GM12878 (cell line): ENCODE results near the gene CCR2. TPM values are rescaled to one million over a fixed set of nuclear protein-coding genes. Genes with fewer than 3 reads are reported as not detected.

Source experiments
- ATAC-seq: fragments of 200-7000 bp; cut with Tn5 transposase; 3 replicates; pipeline ENCODE4 v1.9.1; 2020; ENCODE audit warnings: mild to moderate bottlenecking, moderate library complexity
- BruUV-seq: library from RNA; stranded (reverse); fragments of 400-500 nt; replicated peaks from 2 replicates; lab custom pipeline; 2021; lab: Mats Ljungman, UMichigan
- CTCF ChIA-PET: fragments of 300-600 bp; sonication (Branson Sonifier 250); formaldehyde crosslinking; extraction: SDS; loops from one replicate; lab custom pipeline; 2021; ENCODE audit warnings: inconsistent platforms; lab: Yijun Ruan, JAX
- POLR2A ChIA-PET: fragments of 350-600 bp; formaldehyde crosslinking; extraction: SDS; loops from one replicate; lab custom pipeline; 2021; ENCODE audit warnings: inconsistent platforms; lab: Charles Lee
- RAD21 ChIA-PET: fragments of 300-600 bp; sonication (Branson Sonifier 250); formaldehyde crosslinking; loops from one replicate; lab custom pipeline; 2023; ENCODE audit warnings: antibody characterized with exemption; ENCODE audit not compliant: unreplicated experiment; lab: Charles Lee
- SMC1A ChIA-PET: fragments of 300-600 bp; sonication (Branson Sonifier 250); formaldehyde crosslinking; loops from one replicate; lab custom pipeline; 2023; ENCODE audit not compliant: unreplicated experiment, uncharacterized antibody; lab: Charles Lee
- DNase-seq: peaks from one replicate; pipeline ENCODE4 v3.0.0-alpha.2; 2011; ENCODE audit warnings: low read depth, low spot score
- FAIRE-seq: peaks from 3 replicates; lab custom pipeline; 2011; peaks lifted over from hg19 to GRCh38; lab: Jason Lieb, UNC
- H2AFZ ChIP-seq: 2 replicates; pipeline ENCODE4 v1.6.0; 2011; ENCODE audit warnings: low read depth, low read length, control low read depth; ENCODE audit not compliant: control insufficient read depth
- H3K27ac ChIP-seq: 2 replicates; pipeline ENCODE4 v1.5.1; 2011; ENCODE audit warnings: control low read depth; ENCODE audit not compliant: control insufficient read depth, insufficient read depth
- H3K27me3 ChIP-seq, 2 experiments: replicated peaks in 1 of 2; 2 replicates each; pipeline versions ENCODE4 v1.6.0 to v1.6.1; 2011; ENCODE audit warnings: low read length in 1 of 2; ENCODE audit not compliant: control insufficient read depth in 2 of 2, insufficient read depth in 2 of 2
- H3K36me3 ChIP-seq, 2 experiments: 2 replicates each; pipeline ENCODE4 v1.5.1; 2011; ENCODE audit warnings: low read length in 1 of 2; ENCODE audit not compliant: control insufficient read depth in 2 of 2, insufficient read depth in 2 of 2
- H3K4me1 ChIP-seq: 2 replicates; pipeline ENCODE4 v1.6.1; 2011; ENCODE audit warnings: mild to moderate bottlenecking, low read length, moderate library complexity, mixed read lengths; ENCODE audit not compliant: control insufficient read depth, insufficient read depth
- H3K4me2 ChIP-seq: 2 replicates; pipeline ENCODE4 v1.6.0; 2011; ENCODE audit warnings: control low read depth; ENCODE audit not compliant: control insufficient read depth, insufficient read depth
- H3K4me3 ChIP-seq: fragments of 200-600 bp; sonication (generic); 2 replicates; pipeline ENCODE4 v1.5.1; 2016
- H3K79me2 ChIP-seq: 2 replicates; pipeline ENCODE4 v1.6.0; 2011; ENCODE audit warnings: low read length; ENCODE audit not compliant: control insufficient read depth, insufficient read depth
- H3K9ac ChIP-seq: 2 replicates; pipeline ENCODE4 v1.8.0; 2011; ENCODE audit warnings: low read length, control low read depth, mixed read lengths; ENCODE audit not compliant: control insufficient read depth, insufficient read depth
- H3K9me3 ChIP-seq: replicated peaks from 3 replicates; pipeline ENCODE4 v1.5.1; 2011; ENCODE audit warnings: mild to moderate bottlenecking, low read length; ENCODE audit not compliant: control insufficient read depth, insufficient read depth
- H4K20me1 ChIP-seq: 2 replicates; pipeline ENCODE4 v1.6.0; 2011; ENCODE audit not compliant: control insufficient read depth, insufficient read depth
- ASH2L ChIP-seq: fragments of 300-600, 200-600 bp; sonication (generic); IDR thresholded peaks from 2 replicates; pipeline ENCODE4 v1.6.1; 2017; ENCODE audit warnings: low read depth, mild to moderate bottlenecking, borderline replicate concordance
- BCL11A ChIP-seq: IDR thresholded peaks from 2 replicates; pipeline ENCODE4 v1.6.1; 2011; ENCODE audit warnings: low read depth, low read length
- DPF2 ChIP-seq: fragments of 450-650 bp; IDR thresholded peaks from 2 replicates; pipeline ENCODE4 v1.6.1; 2017; ENCODE audit warnings: mild to moderate bottlenecking
- EED ChIP-seq: sonication (generic); IDR thresholded peaks from 2 replicates; pipeline ENCODE4 v1.6.1; 2016; ENCODE audit warnings: antibody characterized with exemption, low read depth
- GABPA ChIP-seq: IDR thresholded peaks from 2 replicates; pipeline ENCODE4 v1.6.1; 2014; ENCODE audit warnings: antibody characterized with exemption, low read depth, mild to moderate bottlenecking, inconsistent platforms
- IKZF1 ChIP-seq: fragments of 450-650 bp; conservative IDR thresholded peaks from 2 replicates; pipeline ENCODE4 v1.6.1; 2017; ENCODE audit warnings: antibody characterized with exemption, mild to moderate bottlenecking
- IKZF2 ChIP-seq, 2 experiments: fragments of 450-650 bp; IDR thresholded peaks; 2 replicates each; pipeline ENCODE4 v1.6.1; 2017; ENCODE audit warnings: mild to moderate bottlenecking in 2 of 2, moderate library complexity in 2 of 2
- NFYB ChIP-seq: IDR thresholded peaks from 2 replicates; pipeline ENCODE4 v1.6.1; 2011; ENCODE audit warnings: low read depth, mild to moderate bottlenecking, low read length, improper control_type of control experiment, moderate library complexity; ENCODE audit not compliant: insufficient read depth
- RBBP5 ChIP-seq: fragments of 200-600 bp; sonication (generic); conservative IDR thresholded peaks from 2 replicates; pipeline ENCODE4 v1.6.1; 2016
- RUNX3 ChIP-seq: IDR thresholded peaks from 2 replicates; pipeline ENCODE4 v1.6.1; 2012; ENCODE audit warnings: low read length, inconsistent platforms
- SP1 ChIP-seq: IDR thresholded peaks from one replicate; pipeline ENCODE4 v1.6.1; 2011; ENCODE audit warnings: low read depth, low read length
- TCF12 ChIP-seq: IDR thresholded peaks from 2 replicates; pipeline ENCODE4 v1.6.1; 2011; ENCODE audit warnings: low read depth, mild to moderate bottlenecking, low read length
- WGBS: methylation state at CpG from one replicate; pipeline ENCODE4 v1.1.6; 2016; ENCODE audit warnings: low lambda C conversion rate; ENCODE audit not compliant: insufficient replicate concordance, insufficient coverage; ENCODE audit errors: missing lambda C conversion rate; 5-methylcytosine and 5-hydroxymethylcytosine counted together
- in situ Hi-C: fragments of 300-500 bp; cut with MboI; formaldehyde crosslinking; loops from 9 replicates; pipeline ENCODE4 v1.14.3; 2018; ENCODE audit warnings: mixed read lengths
- intact Hi-C: fragments of 100-400 bp; cut with micrococcal nuclease; formaldehyde crosslinking; loops from one replicate; pipeline ENCODE4 v1.14.2; 2022; ENCODE audit not compliant: unreplicated experiment
- polyA plus RNA-seq, 11 experiments: library from polyadenylated mRNA; depleted of rRNA in 4 of 11; unstranded in 6 of 11; stranded (reverse) in 5 of 11; fragments of >200 nt; fragmentation: Nextera tagmentation in 4 of 11; fragmentation: Illumina TruSeq in 1 of 11; extraction: Ambion mirVana in 4 of 11; extraction: Trizol in 1 of 11; gene quantifications; 1 replicate in 1 of 11; 2 replicates in 10 of 11; pipeline versions ENCODE4 v1.2.1 to v1.2.3, GENCODE V29; 2011 to 2016; ENCODE audit warnings: inconsistent platforms in 2 of 11, missing spikeins in 2 of 11, low read depth in 1 of 11
- total RNA-seq, 4 experiments: library from RNA; depleted of rRNA in 3 of 4; stranded (reverse); fragments of >200 nt in 3 of 4; fragmentation: Illumina TruSeq in 1 of 4; extraction: Trizol in 1 of 4; gene quantifications; 2 replicates each; pipeline versions ENCODE4 v1.2.1 to v1.2.3, GENCODE V29; 2013 to 2021

CCR2 gene
- total and polyA plus RNA-seq, 10 of the 15 experiments (the other 5 are each of a cell fraction or from before 2014, with no cell fraction given): 1.9 to 4.7 (median 3.5) TPM; not detected in 1

- H4K20me1 ChIP-seq: no peaks in the 10 kb centered on the region
- RAD21 ChIA-PET: interaction anchor here (1.7 to 3.3 kb wide), 2 partner anchors 12 to 15 kb away, joined by 8 to 18 read pairs; partner anchors contain the start of gene CCR5
- no peak for DNase-seq
- WGBS: 21% methylated on average over 5 of the region's 5 CpGs
- H3K4me2 ChIP-seq: peak overlapping the region; percentile 53
- no TSS peak for BruUV-seq
- CTCF ChIA-PET: interaction anchor here (0.9 to 21.1 kb wide), 9 partner anchors 15 to 873 kb away, joined by 3 to 714 read pairs (median 5); partner anchors contain the start of gene CCR5
- H3K79me2 ChIP-seq: no peaks in the 10 kb centered on the region
- no peak overlapping the region for H2AFZ ChIP-seq
- no peaks in the 10 kb centered on the region for H3K36me3 ChIP-seq
- SMC1A ChIA-PET: interaction anchor here (0.9 to 8.6 kb wide), 4 partner anchors 14 to 299 kb away, joined by 3 to 62 read pairs (median 5); partner anchors contain the start of gene CCR5
- in situ Hi-C loops: no loop called here
- no peak for FAIRE-seq
- peaks cover 20% of the 10 kb centered on the region for H3K4me1 ChIP-seq
- TF ChIP-seq RUNX3: peak; percentile 43
- TF ChIP-seq RBBP5: no peak
- TF ChIP-seq, all 136 proteins: peak for 1
- H3K9me3 ChIP-seq: peaks cover 4% of the 10 kb centered on the region; the same call in 2 of the 3 replicates
- H3K27ac ChIP-seq: no peak overlapping the region
- POLR2A ChIA-PET: interaction anchor here (0.7 kb wide), 1 partner anchor 286 kb away, joined by 3 read pairs; no protein-coding TSS in a partner anchor
- no peaks in the 10 kb centered on the region for H3K27me3 ChIP-seq
- no peak overlapping the region for H3K9ac ChIP-seq
- no peak overlapping the region for H3K4me3 ChIP-seq
- intact Hi-C loops: no loop called here
- ATAC-seq: no peak
These were observed 30.0 kb downstream of the CCR2 start for GRCh38 chr3:46383951-46384330.

- Histone ChIP-seq H3K79me2 (no peaks in the 10 kb centered on the region), H3K4me2 (peak overlapping the region; percentile 19), H3K36me3 (no peaks in the 10 kb centered on the region), H3K9me3 (peaks cover 4% of the 10 kb centered on the region; the same call in 2 of the 3 replicates), H3K4me1 (peaks cover 14% of the 10 kb centered on the region), H3K27me3 (no peaks in the 10 kb centered on the region), H3K4me3 (no peak overlapping the region), H2AFZ (no peak overlapping the region; the same call in 1 of the 2 replicates), H3K9ac (no peak overlapping the region), H4K20me1 (no peaks in the 10 kb centered on the region), H3K27ac (no peak overlapping the region)
- DNase-seq: no peak
- BruUV-seq: no TSS peak
- ChIA-PET RAD21 (interaction anchor here (3.3 kb wide), 1 partner anchor 17 kb away, joined by 18 read pairs; the partner anchor contains the start of gene CCR5), CTCF (interaction anchor here (1.3 to 21.1 kb wide), 4 partner anchors 9 to 301 kb away, joined by 3 to 714 read pairs (median 22); partner anchors contain the start of gene CCR5), SMC1A (interaction anchor here (1.7 to 8.6 kb wide), 2 partner anchors 16 to 21 kb away, joined by 4 to 62 read pairs; partner anchors contain the start of genes CCR5 and CCRL2), POLR2A (no interaction called here)
- intact Hi-C loops: no loop called here
- 13% methylated on average over 4 of the region's 4 CpGs for WGBS
- in situ Hi-C loops: no loop called here
- no peak for FAIRE-seq
- no peak for TF ChIP-seq GABPA
- no peak for TF ChIP-seq NFYB
- TF ChIP-seq DPF2: peak; percentile 21; the same call in 1 of the 2 replicates
- TF ChIP-seq ASH2L: no peak
- no peak for TF ChIP-seq SP1
- 0 out of 2 replicates have a peak, but pooled peaks have one; percentile 8 for TF ChIP-seq BCL11A
- TF ChIP-seq IKZF1: peak; percentile 65
- 0 out of 2 replicates have a peak, but pooled peaks have one; percentile 18 for TF ChIP-seq EED
- TF ChIP-seq TCF12: peak; percentile 40; the same call in 1 of the 2 replicates
- peak; percentile 62 to 66; a peak in 2 of 4 replicates for TF ChIP-seq IKZF2 (IDR thresholded peaks at IDR 0.05)
- ATAC-seq: peak; percentile 30; the same call in 2 of the 3 replicates
These were observed 32.3 kb downstream of the CCR2 start for GRCh38 chr3:46386205-46386604.
